ENCODE measurements around the gene SLC9B1.
"Not testable (repeated sequence)": the region's sequence is repeated elsewhere in the genome, so short reads cannot be mapped to it uniquely, and the experiment has no call there.

Gene SLC9B1

GRCh38 chr4:102871772-102872171 lies 147.7 kb downstream of the SLC9B1 start:
- no peak for DNase-seq

DNA sequence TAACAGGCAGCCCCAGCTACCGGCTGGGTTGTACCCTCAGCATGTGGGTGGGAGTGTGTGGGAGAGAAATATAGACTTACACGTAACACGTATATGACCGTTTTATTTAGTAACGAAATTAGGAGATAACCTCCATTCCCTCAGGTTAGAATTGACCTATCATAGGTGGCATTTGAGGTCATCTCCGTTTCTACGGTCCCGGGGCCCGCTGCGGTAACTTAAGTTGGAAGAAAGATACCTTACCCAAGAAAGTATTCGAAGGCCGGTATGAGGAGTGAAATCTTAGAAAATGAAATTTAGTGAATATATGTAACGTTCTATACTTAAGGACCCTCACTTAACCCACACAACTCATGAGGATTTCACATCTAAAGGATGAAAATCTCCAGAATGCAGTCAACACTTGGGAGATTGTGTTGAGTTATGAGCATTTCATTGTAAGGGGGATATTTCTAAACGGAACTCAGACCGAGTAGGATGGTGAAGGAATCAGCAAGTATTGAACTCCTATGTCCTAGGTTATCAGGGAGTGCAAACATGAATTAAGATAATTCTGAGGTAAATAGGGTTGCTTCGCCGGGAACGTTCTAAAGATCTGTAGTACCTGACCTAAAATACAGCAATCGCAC lies 149.8 kb downstream of the SLC9B1 start:
- DNase-seq = no peak

DNA sequence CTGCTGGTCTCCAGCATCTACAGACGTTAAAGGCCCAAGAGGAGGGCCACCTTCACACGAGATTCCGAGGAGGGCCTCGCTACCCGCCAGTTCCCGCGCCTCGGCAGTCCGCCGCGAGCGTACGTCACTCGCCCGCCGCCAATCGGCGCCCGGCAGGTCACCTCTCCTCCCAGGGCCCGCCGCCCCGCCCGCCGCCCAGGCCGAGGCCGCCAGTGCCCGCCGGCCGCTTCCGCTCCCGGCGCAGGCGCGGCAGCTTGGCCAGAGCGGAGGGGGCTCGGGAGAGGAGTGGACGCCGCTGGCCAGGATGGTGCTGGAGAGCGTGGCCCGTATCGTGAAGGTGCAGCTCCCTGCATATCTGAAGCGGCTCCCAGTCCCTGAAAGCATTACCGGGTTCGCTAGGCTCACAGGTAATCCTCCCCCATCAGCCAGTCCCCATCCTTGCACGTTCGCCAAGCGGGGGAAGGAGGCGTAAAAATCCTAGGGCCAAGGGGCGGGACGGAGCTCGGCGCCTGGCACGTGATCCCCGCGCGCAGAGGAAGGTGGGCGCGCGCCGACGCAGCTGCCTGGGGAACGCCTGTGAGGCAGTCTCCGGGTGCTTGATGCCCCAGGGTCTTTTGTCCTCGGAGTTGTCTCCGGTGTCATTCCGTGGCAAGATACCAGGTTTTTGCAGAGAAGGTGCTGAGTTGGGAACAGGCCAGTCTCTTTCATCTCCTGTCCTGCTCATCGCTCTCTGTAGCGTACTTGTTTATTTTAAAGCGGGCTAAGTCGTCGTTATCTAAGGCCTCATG lies 150.5 kb downstream of the SLC9B1 start, which contains the start of gene CISD2:
Gene CISD2, plus strand, starts transcription at position 212 of the 788 bp plus-strand sequence. Its CDS starts 93 bp downstream, at position 305.
- DNase-seq = peak; percentile 91

GRCh38 chr4:102868153-102868780 lies 151.2 kb downstream of the SLC9B1 start:
- DNase-seq = peak; percentile 41

DNA sequence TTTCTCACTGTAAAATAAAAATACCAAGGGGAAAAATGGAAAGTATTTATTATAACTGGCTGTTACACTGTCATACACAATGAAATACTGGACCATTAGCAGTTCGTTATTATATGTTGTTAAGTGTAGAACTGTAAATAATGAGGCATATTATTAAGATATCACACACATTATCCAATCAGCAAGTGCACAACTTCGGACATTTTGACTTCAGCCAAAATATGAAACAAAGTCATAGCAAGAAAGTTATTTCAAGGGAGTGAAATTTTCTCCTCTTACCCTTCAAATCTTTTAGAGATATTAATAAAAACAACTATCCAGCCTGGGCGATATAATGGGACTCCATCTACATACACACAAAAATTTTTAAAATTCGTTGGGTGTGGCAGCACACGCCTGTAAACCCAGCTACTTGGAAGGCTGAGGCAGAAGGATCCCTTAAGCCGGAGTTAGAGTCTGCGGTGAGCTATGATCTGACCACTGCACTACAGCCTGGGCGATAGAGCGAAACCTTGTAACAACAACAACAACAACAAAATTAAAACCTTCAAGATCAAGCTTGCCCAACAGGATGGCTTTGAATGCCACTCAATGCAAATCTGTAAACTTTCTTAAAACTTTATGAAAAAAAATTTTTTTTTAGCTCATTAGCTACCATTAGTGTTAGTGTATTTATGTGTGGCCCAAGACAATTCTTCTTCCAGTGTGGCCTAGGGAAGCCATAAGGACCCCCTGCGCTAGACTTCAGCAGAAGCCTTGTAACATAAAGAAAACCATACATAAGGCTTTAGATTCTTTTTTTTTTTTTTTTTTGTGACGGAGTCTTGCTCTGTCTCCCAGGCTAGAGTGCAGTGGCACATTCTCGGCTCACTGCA lies 152.0 kb downstream of the SLC9B1 start:
- no peak for DNase-seq

- not testable (repeated sequence) for DNase-seq
Observed at GRCh38 chr4:102865327-102865726, 154.2 kb downstream of the SLC9B1 start.

DNA sequence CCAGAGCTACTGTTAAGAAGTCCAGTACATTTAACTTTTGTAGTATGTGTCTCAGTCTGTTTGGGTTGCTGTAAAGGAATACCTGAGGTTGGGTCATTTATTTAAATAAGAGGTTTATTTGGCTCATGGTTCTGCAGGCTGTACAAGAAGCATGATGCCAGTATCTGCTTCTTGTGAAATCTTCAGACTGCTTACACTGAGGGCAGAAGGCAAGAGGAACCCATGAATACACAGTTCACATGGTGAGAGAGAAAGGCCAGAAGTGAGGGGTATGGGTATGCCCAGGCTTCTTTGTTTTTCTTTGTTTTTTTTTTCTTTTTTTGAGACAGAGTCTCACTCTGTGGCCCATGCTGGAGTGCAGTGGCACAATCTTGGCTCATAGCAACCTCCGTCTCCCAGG lies 156.8 kb downstream of the SLC9B1 start:
- DNase-seq = no peak

- no peak for DNase-seq
Observed at GRCh38 chr4:102862016-102862415, 157.5 kb downstream of the SLC9B1 start.

GRCh38 chr4:102860611-102861324 lies 158.7 kb downstream of the SLC9B1 start:
- DNase-seq = no peak

GRCh38 chr4:102858828-102859464 lies 160.6 kb downstream of the SLC9B1 start:
- DNase-seq = no peak
